Measurements from ENCODE around the gene SCLY. TPM values are rescaled to one million over a fixed set of nuclear protein-coding genes. Genes with fewer than 3 reads are reported as not detected.

Gene SCLY
- polyA plus RNA-seq, 3 donors = 8.0 to 13.6 (median 11.5) TPM

DNA sequence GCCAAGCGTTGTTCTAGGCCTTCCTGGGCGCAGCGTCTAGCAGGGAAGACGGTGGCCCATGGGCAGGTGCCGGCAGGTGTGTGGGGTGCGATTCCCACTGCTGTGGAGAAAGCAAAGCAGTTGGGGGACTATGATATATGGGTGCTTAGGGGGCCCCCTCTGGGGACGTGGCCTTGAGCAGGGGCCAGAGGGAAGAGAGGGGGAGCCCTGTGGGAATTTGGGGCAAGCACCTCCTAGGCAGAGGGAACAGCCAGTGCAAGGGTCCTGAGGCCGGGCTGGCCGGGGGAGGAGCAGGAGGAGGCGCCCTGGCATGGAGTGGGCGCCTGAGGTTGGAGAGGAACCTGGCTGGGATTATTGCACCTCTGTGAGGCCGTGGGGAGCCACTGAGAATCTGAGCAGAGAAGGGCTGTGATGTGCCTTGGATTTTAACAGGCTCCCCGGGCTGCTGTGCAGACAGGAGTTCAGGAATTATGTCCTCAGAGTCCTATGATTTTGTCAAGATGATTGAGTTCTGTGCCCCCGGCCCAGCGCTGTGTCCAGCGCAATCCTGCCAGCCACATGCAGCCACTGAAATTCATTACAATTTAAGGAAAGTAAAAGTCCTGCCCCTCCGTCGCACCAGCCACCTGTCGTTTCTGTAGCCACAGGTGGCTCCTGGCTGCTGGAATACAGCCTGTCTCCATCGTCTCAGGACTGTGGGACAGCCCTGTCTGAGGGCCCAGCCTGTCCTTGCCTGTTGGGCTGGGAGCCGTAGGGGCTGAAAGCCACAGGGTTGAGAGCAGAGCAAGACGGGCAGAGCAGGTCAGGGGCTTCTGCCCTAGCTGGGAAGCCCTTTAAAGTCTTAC is 68.6 kb downstream of the SCLY start:
- 86 to 89% (median 88%) methylated on average over 22 of the region's 22 CpGs for WGBS, 3 donors
- no peak overlapping the region for H3K27ac ChIP-seq (ENCODE audit: low read depth, low read length)

DNA sequence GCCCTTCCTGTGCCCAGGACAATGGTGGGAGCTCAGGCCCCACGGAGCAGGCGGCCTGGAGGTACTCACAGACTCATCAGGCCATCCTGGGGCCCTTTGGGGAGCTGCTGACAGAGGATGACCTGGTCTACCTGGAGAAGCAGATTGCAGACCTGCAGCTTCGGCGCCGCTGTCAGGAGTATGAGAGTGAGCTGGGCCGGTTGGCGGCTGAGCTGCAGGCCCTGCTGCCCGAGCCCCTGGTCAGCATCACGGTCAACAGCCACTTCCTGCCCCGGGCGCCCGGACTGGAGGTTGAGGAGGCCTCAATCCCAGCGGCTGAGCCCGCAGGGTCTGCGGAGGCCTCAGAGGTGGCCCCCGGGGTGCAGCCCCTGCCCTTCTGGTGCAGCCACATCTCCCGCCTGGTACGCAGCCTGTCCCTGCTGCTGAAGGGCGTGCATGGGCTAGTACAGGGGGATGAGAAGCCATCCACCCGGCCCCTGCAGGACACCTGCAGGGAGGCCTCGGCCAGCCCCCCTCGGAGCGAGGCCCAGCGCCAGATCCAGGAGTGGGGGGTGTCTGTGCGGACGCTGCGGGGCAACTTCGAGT is 69.4 kb downstream of the SCLY start:
- WGBS, 3 donors = 88 to 92% (median 89%) methylated on average over 27 to 28 of the region's 28 CpGs
- no peak overlapping the region for H3K27ac ChIP-seq (ENCODE audit: low read depth, low read length)

DNA sequence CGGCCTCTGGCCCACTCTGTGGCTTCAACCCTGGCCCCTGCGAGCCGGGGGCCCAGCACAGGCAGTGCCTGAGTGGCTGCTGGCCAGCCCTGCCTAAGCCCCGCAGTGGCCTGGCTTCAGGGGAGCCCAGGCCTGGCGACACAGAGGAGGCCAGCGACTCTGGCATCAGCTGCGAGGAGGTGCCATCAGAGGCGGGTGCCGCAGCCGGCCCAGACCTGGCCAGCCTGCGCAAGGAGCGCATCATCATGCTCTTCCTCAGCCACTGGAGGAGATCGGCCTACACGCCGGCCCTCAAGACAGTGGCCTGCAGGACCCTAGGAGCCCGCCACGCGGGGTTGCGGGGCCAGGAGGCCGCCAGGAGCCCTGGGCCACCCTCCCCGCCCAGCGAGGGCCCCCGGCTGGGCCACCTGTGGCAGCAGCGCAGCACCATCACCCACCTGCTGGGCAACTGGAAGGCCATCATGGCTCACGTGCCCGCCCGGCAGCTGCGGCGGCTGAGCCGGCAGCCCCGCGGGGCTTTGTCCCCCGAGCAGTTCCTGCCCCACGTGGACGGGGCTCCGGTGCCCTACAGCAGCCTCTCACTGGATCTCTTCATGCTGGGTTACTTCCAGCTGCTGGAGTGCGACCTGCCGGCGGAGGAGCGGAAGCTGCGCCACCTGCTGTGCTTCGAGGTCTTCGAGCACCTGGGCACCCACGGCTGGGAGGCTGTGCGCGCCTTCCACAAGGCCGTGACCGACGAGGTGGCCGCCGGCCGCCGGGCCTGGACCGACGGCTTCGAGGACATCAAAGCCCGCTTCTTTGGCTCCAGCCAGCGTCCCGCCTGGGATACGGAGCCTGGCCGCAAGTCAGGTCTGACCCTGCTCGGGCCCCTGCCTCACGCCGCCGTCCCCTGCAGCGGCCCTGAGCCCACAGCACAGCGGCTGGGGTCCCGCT is 70.2 kb downstream of the SCLY start:
- 91 to 92% (median 92%) methylated on average over 64 to 68 of the region's 68 CpGs for WGBS, 3 donors
- H3K27ac ChIP-seq (ENCODE audit: low read depth, low read length) = no peak overlapping the region

DNA sequence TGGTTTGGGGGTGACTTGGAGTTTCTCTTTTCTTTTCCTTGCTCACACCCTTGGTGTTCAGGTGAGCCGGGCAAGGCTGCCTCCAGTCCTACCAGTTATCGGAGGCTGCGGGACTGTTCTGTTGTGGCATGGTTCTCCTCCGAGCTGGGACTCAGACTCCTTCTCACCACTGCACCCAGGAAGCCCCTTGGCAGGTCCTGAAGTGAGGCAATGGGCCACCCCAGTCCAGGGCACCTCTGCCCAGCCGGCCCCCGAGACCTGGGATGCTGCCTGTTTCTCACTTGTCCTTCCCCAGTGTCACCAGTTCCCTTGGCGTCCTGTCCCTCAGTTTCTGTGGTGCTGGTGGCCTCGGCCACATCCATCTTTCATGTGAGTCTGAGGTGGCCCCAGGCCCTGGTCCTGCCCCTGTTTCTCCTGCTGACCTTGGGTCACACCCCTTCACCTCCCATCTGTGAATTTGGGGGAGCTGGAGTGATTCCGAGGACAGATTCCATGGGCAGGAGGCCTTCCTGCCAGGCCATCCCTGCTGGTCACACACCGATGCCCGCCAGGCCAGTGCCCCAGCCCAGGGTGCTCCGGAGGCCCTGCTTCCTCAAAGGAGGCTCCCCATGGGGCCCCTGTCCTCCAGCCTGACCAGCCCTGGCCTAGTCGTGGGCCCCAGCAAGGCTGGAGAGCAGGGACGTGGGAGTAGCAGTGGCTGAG is 71.1 kb downstream of the SCLY start:
- 89 to 94% (median 91%) methylated on average over 14 of the region's 14 CpGs for WGBS, 3 donors

DNA sequence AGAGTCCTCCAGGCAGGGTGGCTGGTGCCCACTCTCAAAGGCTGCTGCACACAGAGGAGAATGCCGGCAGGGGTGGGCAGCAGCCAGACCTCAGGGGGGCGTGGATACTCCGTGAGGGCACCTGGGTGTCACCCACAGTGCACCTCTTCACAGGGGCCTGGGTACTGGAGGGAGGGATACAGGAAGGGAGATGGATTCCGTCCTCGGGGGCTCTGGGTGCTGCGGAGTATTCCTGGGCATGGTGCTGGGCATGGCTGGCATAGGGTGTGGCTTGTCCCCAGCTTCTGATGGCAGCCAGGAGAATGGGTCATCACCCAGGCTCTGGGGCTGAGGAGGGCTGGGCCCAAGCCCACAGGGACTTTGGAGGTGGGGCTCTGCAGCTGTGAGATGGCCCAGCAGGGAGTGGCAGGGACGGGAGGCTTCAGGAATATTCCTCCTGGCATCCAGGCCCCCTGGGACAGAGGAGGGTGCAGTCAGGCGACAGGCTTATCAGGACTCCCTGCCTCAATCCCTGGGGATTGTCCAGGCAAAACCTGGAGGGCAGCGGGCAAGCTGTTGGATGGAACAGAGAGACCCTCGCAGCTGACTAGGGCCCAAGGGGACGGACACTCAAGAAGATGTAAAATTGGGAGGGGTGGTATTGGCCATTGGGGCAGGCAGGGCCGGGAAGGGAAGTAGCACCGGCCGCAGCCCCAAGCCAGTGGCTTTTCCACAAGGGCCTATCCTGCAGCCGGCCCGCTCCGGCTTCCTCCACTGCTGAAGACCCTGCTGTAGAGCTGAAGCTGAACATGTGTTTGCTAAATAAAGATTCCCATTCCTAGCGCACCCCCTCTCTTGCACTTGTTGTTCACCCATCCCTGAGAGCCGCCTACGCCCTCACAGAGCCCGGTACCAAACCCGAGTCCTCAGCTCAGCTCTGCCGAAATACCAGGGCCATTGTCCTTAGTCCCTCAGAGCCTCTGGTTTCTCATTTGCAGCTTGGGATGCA is 72.0 kb downstream of the SCLY start:
- H3K27ac ChIP-seq (ENCODE audit: low read depth, low read length) = no peak overlapping the region
- 90 to 97% (median 90%) methylated on average over 20 to 23 of the region's 23 CpGs for WGBS, 3 donors

More for the DNA sequence above, 71.1 kb downstream of the SCLY start:
- H3K27ac ChIP-seq (ENCODE audit: low read depth, low read length) = no peak overlapping the region

DNA sequence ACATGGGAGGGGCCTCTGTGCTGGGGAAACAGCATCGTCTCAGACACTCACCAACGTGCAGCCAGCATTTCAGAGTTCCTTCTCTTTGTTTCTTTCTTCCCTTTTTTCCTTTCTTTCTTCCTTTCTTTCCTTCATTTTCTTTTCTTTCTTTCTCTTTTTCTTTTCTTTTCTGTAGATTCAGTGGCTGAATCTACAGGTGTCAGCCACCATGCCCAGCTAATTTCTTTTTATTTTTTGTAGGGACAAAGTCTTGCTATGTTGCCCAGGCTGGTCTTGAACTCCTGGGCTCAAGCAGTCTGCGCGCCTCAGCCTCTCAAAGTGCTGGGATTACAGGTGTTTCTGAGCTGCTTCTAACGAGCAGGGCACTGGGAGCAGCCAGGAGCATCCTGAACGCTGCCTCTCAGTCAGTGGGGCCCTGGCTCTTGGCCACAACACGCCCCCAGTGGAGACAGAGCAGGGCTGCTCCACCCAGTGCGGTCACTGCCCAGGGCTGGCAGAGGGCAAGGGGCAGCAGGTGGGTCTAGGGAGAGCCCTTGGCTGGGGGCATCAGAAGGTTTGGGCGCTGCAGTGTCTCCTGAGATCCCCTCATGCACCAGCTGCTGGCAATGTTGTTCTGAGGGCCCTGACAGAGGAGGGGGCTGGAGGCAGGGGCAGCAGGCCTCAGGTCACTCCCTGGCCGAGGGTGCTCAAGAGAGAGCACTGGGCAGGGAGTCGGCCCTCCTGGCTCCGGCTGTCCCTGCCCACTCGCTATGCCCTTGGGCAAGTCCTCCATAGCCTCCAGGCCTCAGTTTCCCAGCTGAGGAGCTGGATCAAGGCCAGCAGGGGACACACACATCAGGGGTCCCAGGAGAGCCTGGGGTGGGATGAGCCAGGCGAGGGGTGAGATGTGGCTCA is 72.9 kb downstream of the SCLY start:
- 64 to 83% (median 72%) methylated on average over 12 to 14 of the region's 14 CpGs for WGBS, 3 donors
- H3K27ac ChIP-seq (ENCODE audit: low read depth, low read length) = no peak overlapping the region

DNA sequence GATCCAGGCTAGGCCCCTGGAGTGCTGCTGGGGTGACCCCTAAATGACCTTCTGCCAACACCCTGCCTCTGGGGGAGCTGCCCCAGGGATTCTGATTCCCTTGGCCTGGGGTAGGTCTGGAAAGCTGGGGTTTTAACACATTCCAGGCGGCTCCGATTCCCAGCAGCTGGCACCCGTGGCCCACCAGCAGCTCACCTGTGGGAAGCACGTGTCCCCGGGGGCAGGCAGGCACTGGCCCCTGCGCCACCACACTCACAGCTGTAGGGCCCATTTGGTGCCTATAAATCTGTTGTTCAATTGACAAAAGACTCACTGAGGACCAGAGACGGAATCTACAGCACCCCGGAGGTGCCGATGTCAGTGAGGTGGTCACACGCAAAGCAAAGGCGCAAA is 73.6 kb downstream of the SCLY start:
- no peak overlapping the region for H3K27ac ChIP-seq (ENCODE audit: low read depth, low read length)
- 90 to 94% (median 92%) methylated on average over 11 of the region's 11 CpGs for whole genome bisulfite sequencing, 3 donors

DNA sequence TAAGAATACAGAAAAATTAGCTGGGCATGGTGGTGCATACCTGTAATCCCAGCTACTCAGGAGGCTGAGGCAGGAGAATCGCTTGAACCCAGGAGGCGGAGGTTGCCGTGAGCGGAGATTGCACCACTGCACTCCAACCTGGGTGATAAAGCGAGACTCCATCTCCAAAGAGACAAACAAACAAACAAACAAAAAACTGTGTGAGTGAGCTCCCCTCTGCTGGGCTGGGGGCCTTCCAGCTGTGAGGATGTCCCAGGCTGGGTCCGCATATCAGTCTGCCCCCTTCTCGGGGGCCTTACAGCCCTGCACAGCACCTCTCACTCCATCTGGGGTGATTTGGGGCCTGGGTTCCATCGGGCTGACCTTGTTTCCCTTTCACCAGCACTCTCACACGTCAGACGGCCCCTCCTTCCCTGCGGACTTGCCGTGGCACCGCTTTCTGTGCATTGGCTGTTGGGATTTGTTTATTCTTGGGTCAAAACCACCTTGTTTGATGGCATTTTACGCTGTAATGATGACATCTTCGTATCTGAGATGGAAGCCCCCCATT is 74.9 kb downstream of the SCLY start:
- WGBS, 3 donors = 83 to 89% (median 83%) methylated on average over 15 of the region's 15 CpGs

DNA sequence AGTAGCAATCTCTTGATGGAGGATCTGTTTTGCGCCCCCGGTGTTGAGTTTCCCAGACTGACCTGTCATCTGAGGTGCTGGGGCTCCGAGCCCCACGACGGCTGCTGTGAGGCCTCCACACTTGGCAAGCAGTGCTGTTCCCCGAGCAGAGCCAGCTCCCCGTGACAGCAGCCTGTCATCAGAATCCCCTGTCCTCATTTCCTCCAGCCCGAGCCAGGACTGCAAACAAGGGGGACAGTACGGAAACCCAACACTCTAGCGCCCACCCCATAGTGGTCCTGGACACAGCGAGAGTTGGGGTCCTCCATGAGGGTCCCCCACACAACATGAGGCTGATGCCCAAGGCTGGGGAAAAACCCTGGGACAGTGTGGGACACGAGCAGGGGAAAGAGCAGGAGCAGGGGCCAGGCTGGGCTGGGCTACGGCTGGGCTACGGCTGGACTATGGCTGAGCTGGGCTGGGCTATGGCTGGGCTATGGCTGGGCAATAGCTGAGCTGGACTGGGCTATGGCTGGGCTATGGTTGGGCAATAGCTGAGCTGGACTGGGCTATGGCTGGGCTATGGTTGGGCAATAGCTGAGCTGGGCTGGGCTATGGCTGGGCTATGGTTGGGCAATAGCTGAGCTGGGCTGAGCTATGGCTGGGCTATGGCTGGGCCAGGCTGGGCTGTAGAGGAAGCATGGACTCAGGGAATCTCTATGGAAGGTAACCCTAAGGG is 76.2 kb downstream of the SCLY start:
- H3K27ac ChIP-seq (ENCODE audit: low read depth, low read length) = no peak overlapping the region
- WGBS, 3 donors = 54 to 81% (median 60%) methylated on average over 14 of the region's 14 CpGs

More for the DNA sequence above, 74.9 kb downstream of the SCLY start:
- H3K27ac ChIP-seq (ENCODE audit: low read depth, low read length) = no peak overlapping the region

DNA sequence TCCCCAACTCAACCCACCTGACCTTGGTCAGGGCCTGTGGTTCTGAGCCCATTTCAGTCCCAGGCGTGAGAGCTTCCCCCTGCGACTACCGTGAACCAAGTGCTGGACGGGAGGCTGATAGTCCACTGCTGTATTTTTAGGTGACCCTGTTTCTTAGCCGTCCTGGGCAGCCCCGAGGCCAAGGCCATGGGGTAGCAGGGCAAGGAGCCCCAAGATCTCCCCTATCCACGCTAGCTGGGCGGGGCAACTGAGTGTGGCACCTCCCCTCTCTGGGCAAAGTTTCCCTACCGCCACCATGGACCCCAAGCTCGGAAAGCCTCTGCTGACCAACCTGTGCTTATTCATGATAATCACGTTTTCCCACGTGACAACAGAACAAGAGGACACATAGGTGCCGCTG is 77.1 kb downstream of the SCLY start:
- H3K27ac ChIP-seq (ENCODE audit: low read depth, low read length) = no peak overlapping the region
- 89 to 95% (median 92%) methylated on average over 13 of the region's 13 CpGs for WGBS, 3 donors

DNA sequence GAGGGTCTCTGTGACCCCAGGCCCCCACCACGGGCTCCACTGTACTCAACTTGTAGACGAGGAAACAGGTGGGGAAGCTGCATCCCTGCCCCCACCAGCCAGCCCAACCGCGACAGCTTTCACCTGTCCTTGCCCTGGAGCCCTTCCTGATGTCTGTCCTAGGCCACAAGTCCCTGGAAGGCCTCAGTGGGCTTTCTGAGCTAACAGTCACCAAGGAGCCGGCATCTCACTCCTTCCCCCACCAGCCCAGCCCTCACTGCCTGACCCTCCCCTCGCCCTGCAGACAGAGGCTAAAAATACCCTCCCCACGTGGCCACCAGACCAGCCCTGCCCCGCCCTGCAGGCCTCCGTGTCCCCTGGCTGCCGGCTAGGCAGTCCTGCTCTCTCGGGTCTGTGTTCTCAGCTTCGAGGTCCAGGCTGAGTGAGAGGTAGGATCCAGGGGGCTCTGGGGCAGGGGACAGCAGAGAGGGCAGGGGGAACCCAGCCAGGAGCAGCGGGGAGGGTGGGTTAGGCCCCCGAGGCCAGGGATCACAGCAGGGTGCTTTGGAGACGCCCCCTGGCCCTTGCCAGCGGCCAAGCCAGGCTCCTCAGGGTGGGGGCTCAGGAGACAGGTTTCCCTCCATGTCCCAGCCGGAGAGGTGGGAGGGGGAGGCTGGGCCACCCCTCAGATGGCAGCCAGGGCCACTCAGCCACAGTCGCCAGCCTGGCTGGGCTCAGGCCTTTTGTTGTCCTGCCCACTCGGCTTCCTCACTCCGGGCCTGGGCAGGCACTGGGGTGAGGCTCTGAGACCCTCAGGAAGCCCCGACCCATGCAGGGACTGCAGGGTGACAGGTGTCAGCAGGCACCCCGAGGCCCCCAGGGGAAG is 77.8 kb downstream of the SCLY start, which contains the start of gene KLHL30:
TSS of gene KLHL30 (plus strand) at position 338 of the 865 bp plus-strand sequence. CDS start 2,087 bp downstream, outside the sequence.
- no peak within 1 kb of the TSS for H3K27ac ChIP-seq (ENCODE audit: low read depth, low read length)
- WGBS, 3 donors = 64 to 84% (median 70%) methylated on average over 21 to 22 of the region's 22 CpGs

DNA sequence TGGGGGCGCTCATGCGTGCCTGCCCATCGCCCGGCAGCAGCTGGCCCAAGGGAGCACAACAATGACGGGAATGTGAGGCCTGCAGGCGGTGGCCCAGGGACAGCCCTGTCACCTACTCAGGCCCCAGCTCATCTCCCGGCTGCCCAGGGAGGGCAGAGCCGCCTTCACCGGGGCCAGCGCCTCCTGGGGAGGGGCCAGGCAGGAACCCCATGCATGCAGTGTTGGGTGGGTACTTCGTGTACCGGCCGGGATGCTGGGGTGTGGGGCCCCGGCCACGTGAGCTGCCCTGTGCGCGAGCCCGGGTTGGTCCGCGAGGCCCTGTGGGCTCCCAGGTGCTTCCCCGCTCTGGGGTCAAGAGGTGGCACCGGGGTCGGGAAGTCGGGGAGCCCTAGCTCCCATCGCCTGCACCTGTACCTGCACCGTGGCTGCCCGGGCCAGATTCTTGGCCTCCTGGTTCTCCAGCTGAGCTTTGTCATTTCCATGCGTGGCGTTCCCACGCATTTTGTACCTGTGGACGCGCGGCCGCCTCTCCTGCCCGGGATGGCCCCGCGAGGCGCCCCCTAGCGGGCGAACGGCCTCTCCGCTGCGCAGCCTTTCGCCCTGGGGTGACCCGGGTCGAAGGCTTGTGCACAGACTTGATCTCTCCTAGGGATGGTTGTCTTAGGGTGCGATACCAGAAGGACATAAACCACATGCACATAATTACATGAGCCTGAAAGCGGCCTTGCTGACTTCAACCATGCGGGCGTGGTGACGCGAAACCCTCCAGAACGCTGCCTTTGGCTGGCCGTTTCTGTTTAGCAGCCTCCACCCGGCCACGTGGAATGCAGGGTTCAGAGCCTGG is 78.6 kb downstream of the SCLY start:
- 52 to 61% (median 58%) methylated on average over 56 of the region's 56 CpGs for WGBS, 3 donors

DNA sequence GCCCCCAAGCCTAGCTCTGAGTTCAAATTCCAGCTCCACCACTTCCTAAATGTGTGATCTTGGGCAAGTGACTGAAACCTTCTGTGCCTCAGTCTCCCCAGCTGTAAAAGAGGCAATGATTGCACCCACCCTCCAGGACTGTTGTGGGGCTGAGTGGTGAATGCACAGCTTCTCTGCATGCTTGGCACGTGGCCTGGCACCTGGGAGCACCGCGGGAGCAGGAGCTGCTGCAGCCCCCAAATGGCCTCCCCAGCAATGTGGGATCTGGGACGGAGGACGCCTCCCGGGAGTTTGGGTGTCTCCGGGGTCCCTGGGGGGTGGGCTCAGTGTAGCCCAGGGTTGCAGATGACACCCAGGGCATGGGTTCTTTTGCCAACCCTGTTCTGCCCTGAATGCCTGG is 79.2 kb downstream of the SCLY start:
- no peak overlapping the region for H3K27ac ChIP-seq (ENCODE audit: low read depth, low read length)
- WGBS, 3 donors = 87 to 93% (median 88%) methylated on average over 7 of the region's 7 CpGs

More for the DNA sequence above, 78.6 kb downstream of the SCLY start:
- no peak overlapping the region for H3K27ac ChIP-seq (ENCODE audit: low read depth, low read length)
